Esophagus muscularis mucosa (tissue), 4 donors: ENCODE data around the gene CPB2.

ENCODE experiments used
- EP300 ChIP-seq: sonication (generic); formaldehyde crosslinking; IDR thresholded peaks from one replicate; pipeline ENCODE4 v1.6.1; 2017; ENCODE audit warnings: antibody characterized with exemption
- POLR2A ChIP-seq: fragments of 450-650 bp; IDR thresholded peaks from one replicate; pipeline ENCODE4 v1.6.1; 2017; ENCODE audit warnings: antibody characterized with exemption, moderate library complexity, mild to moderate bottlenecking, low read depth
- POLR2AphosphoS5 ChIP-seq, 2 donors: sonication (generic); formaldehyde crosslinking; IDR thresholded peaks; one replicate each; pipeline ENCODE4 v1.6.1; 2017; ENCODE audit warnings: antibody characterized with exemption in 2 of 2
- TF ChIP-seq, protein P1 (sequence below), 3 experiments: fragments of 200-600 bp in 2 of 3; fragments of 450-650 bp in 1 of 3; sonication (generic) in 2 of 3; IDR thresholded peaks; one replicate each; pipeline ENCODE4 v1.5.1; 2017 to 2019; ENCODE audit warnings: antibody characterized with exemption in 3 of 3, mild to moderate bottlenecking in 2 of 3, moderate library complexity in 1 of 3

DNA sequence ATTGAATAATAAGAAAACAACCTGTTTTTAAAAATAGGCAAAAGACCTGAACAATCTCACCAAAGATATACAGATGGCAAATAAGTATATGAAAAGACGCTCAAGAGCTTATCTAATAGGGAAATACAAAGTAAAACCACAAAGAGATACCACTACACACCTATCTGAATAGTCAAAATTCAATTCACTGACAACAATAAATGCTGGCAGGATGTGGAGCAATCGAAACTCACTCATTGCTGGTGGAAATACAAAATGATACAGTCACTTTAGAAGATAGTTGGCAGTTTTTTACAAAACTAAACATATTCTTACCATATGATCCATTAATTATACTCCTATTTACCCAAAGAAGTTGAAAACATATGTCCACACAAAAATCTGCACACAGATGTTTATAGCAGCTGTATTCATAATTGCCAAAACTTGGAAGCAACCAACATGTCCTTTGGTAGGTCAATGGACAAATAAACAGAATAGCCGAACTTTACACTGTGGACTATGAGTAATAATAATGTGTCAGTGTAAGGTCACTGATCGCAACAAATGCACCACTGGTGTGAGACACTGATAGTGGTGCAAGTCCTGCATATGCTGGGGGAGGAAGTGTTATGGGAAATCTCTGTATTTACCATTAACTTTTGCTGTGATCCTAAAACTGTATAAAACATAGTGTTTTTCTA, 73.1 kb downstream of the CPB2 start:
- TF ChIP-seq POLR2A = no peak
- TF ChIP-seq, protein P1, sequence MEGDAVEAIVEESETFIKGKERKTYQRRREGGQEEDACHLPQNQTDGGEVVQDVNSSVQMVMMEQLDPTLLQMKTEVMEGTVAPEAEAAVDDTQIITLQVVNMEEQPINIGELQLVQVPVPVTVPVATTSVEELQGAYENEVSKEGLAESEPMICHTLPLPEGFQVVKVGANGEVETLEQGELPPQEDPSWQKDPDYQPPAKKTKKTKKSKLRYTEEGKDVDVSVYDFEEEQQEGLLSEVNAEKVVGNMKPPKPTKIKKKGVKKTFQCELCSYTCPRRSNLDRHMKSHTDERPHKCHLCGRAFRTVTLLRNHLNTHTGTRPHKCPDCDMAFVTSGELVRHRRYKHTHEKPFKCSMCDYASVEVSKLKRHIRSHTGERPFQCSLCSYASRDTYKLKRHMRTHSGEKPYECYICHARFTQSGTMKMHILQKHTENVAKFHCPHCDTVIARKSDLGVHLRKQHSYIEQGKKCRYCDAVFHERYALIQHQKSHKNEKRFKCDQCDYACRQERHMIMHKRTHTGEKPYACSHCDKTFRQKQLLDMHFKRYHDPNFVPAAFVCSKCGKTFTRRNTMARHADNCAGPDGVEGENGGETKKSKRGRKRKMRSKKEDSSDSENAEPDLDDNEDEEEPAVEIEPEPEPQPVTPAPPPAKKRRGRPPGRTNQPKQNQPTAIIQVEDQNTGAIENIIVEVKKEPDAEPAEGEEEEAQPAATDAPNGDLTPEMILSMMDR (IDR thresholded peaks at IDR 0.05) = no peak
- TF ChIP-seq POLR2AphosphoS5 (IDR thresholded peaks at IDR 0.05) = no peak
- TF ChIP-seq EP300 = no peak
